Common myeloid progenitor, CD34-positive (primary cell): ENCODE data around the gene MTSS2. TPM values are rescaled to one million over a fixed set of nuclear protein-coding genes. Genes with fewer than 3 reads are reported as not detected.

ENCODE experiments used
- CTCF ChIA-PET: fragments of 350-600 bp; sonication (Branson Sonifier 250); formaldehyde crosslinking; loops from one replicate; lab custom pipeline; 2021; ENCODE audit warnings: antibody characterized with exemption; lab: Charles Lee
- POLR2A ChIA-PET: fragments of 350-600 bp; sonication (Branson Sonifier 250); formaldehyde crosslinking; loops from one replicate; lab custom pipeline; 2021; ENCODE audit warnings: antibody characterized with exemption; lab: Charles Lee
- DNase-seq, 3 donors: peaks; one replicate each; pipeline versions ENCODE4 v3.0.0 to v3.0.0-alpha.2; 2013
- H3K27ac ChIP-seq, 2 experiments: 1 replicate in 1 of 2; 2 replicates in 1 of 2; pipeline ENCODE4 v1.7.0; 2013; ENCODE audit warnings: inconsistent platforms in 2 of 2, low read length in 2 of 2, mild to moderate bottlenecking in 2 of 2, low read depth in 1 of 2, moderate library complexity in 1 of 2; ENCODE audit not compliant: severe bottlenecking in 2 of 2, insufficient read depth in 1 of 2, poor library complexity in 1 of 2
- H3K27me3 ChIP-seq, 5 experiments: replicated peaks in 2 of 5; 1 replicate in 3 of 5; 2 replicates in 2 of 5; pipeline versions ENCODE4 v1.6.1 to v1.7.0; 2013; ENCODE audit warnings: low read length in 4 of 5, mild to moderate bottlenecking in 2 of 5, moderate library complexity in 2 of 5, inconsistent platforms in 1 of 5; ENCODE audit not compliant: insufficient read depth in 5 of 5, control insufficient read depth in 4 of 5
- H3K36me3 ChIP-seq, 4 experiments: 1 replicate in 2 of 4; 2 replicates in 2 of 4; pipeline versions ENCODE4 v1.6.1 to v1.7.0; 2013; ENCODE audit warnings: low read length in 3 of 4, control low read depth in 1 of 4, mild to moderate bottlenecking in 1 of 4; ENCODE audit not compliant: control insufficient read depth in 4 of 4, insufficient read depth in 4 of 4
- H3K4me1 ChIP-seq, 4 experiments: 1 replicate in 3 of 4; 2 replicates in 1 of 4; pipeline versions ENCODE4 v1.6.1 to v1.7.1; 2013; ENCODE audit warnings: low read length in 3 of 4, mild to moderate bottlenecking in 3 of 4, control low read depth in 1 of 4, inconsistent platforms in 1 of 4, moderate library complexity in 1 of 4; ENCODE audit not compliant: control insufficient read depth in 4 of 4, insufficient read depth in 4 of 4; ENCODE audit errors: control extremely low read depth in 1 of 4
- H3K4me3 ChIP-seq, 7 experiments: 1 replicate in 4 of 7; 2 replicates in 3 of 7; pipeline versions ENCODE4 v1.5.1 to v1.7.0; 2013; ENCODE audit warnings: mild to moderate bottlenecking in 7 of 7, low read length in 6 of 7, moderate library complexity in 6 of 7, inconsistent platforms in 2 of 7, low read depth in 2 of 7, control low read depth in 1 of 7; ENCODE audit not compliant: insufficient read depth in 4 of 7, control insufficient read depth in 1 of 7; ENCODE audit errors: extremely low read depth in 1 of 7
- H3K9me3 ChIP-seq, 5 experiments: 1 replicate in 4 of 5; 2 replicates in 1 of 5; pipeline versions ENCODE4 v1.6.1 to v1.7.1; 2013; ENCODE audit warnings: low read length in 4 of 5, mild to moderate bottlenecking in 2 of 5, inconsistent platforms in 1 of 5, low read depth in 1 of 5, moderate library complexity in 1 of 5; ENCODE audit not compliant: control insufficient read depth in 4 of 5, insufficient read depth in 2 of 5; ENCODE audit errors: control extremely low read depth in 1 of 5
- WGBS: methylation state at CpG from one replicate; pipeline ENCODE4 v1.1.5; 2013; ENCODE audit not compliant: insufficient coverage; 5-methylcytosine and 5-hydroxymethylcytosine counted together
- polyA plus RNA-seq: library from polyadenylated mRNA; unstranded; fragments of 120-200 nt; gene quantifications from one replicate; pipeline ENCODE4 v1.2.1, GENCODE V29; 2013

The MTSS2 gene
- polyA plus RNA-seq, result 18.6 TPM

- Histone ChIP-seq H3K4me1 (peaks cover 0 to 47% (median 34%) of the 10 kb centered on the region in 4 experiments), H3K27me3 (no peaks in the 10 kb centered on the region), H3K27ac (no peak within 1 kb of the TSS), H3K36me3 (peaks cover 0 to 18% (median 4%) of the 10 kb centered on the region in 4 experiments), H3K4me3 (peak within 1 kb of the TSS; percentile 15 to 80 (median 71)), H3K9me3 (no peaks in the 10 kb centered on the region)
- POLR2A ChIA-PET, result interaction anchor here (1.5 kb wide), 1 partner anchor 10 kb away, joined by 3 read pairs; no protein-coding TSS in a partner anchor
- CTCF ChIA-PET, result interaction anchor here (1.9 kb wide), 1 partner anchor 85 kb away, joined by 15 read pairs; no protein-coding TSS in a partner anchor
- under 1% methylated on average over 60 of the region's 72 CpGs for WGBS
- DNase-seq, result peak; percentile 65 to 86 (median 79)
Measured at GRCh38 chr16:70685938-70686375, at the start of gene MTSS2. Gene MTSS2, minus strand, starts transcription at chr16:70686053. Its CDS starts 262 bp downstream, at chr16:70685791.

- WGBS, result 91% methylated on average over 13 of the region's 13 CpGs
- ChIA-PET CTCF (interaction anchor here (1.0 to 1.6 kb wide), 5 partner anchors 9 to 40 kb away, joined by 3 to 4 read pairs (median 4); no protein-coding TSS in a partner anchor), POLR2A (interaction anchor here (0.5 to 0.6 kb wide), 3 partner anchors 32 to 302 kb away, joined by 3 to 6 read pairs (median 4); no protein-coding TSS in a partner anchor)
- no peak overlapping the region for H3K4me3 ChIP-seq
- H3K36me3 ChIP-seq, result peaks cover 0 to 49% (median 14%) of the 10 kb centered on the region in 4 experiments
- no peak for DNase-seq
- H3K27me3 ChIP-seq, result no peaks in the 10 kb centered on the region
- H3K27ac ChIP-seq, result no peak overlapping the region
- no peaks in the 10 kb centered on the region for H3K9me3 ChIP-seq
- peaks cover 0 to 39% (median 34%) of the 10 kb centered on the region in 4 experiments for H3K4me1 ChIP-seq
Measured at GRCh38 chr16:70735141-70735979, 49.5 kb upstream of the MTSS2 start.

- 94% methylated on average over 4 of the region's 4 CpGs for WGBS
- H3K36me3 ChIP-seq, result peaks cover 0 to 51% (median 14%) of the 10 kb centered on the region in 4 experiments
- no peaks in the 10 kb centered on the region for H3K9me3 ChIP-seq
- DNase-seq, result no peak
- POLR2A ChIA-PET, result interaction anchor here (0.5 to 0.6 kb wide), 2 partner anchors 54 to 301 kb away, joined by 4 to 6 read pairs; no protein-coding TSS in a partner anchor
- H3K27me3 ChIP-seq, result no peaks in the 10 kb centered on the region
- peaks cover 0 to 35% (median 32%) of the 10 kb centered on the region in 4 experiments for H3K4me1 ChIP-seq
- no peak overlapping the region for H3K4me3 ChIP-seq
- no peak overlapping the region for H3K27ac ChIP-seq
- CTCF ChIA-PET, result interaction anchor here (0.7 to 1.6 kb wide), 8 partner anchors 9 to 206 kb away, joined by 3 to 4 read pairs (median 3); no protein-coding TSS in a partner anchor
Measured at GRCh38 chr16:70734522-70735095, 48.8 kb upstream of the MTSS2 start.

GRCh38 chr16:70730944-70731343 lies 45.1 kb upstream of the MTSS2 start:
- CTCF ChIA-PET, result no interaction called here

GRCh38 chr16:70730031-70730430 lies 44.2 kb upstream of the MTSS2 start:
- WGBS, result 95% methylated on average over 7 of the region's 7 CpGs
- no peak overlapping the region for H3K27ac ChIP-seq
- DNase-seq, result no peak
- H3K9me3 ChIP-seq, result no peaks in the 10 kb centered on the region
- peaks cover 0 to 12% (median 10%) of the 10 kb centered on the region in 4 experiments for H3K4me1 ChIP-seq
- ChIA-PET CTCF (interaction anchor here (0.8 to 2.4 kb wide), 3 partner anchors 32 to 48 kb away, joined by 3 to 11 read pairs (median 3); no protein-coding TSS in a partner anchor), POLR2A (no interaction called here)
- peaks cover 0 to 70% (median 18%) of the 10 kb centered on the region in 4 experiments for H3K36me3 ChIP-seq
- no peak overlapping the region for H3K4me3 ChIP-seq
- H3K27me3 ChIP-seq, result no peaks in the 10 kb centered on the region

More at GRCh38 chr16:70730944-70731343, 45.1 kb upstream of the MTSS2 start:
- POLR2A ChIA-PET, result no interaction called here
- Histone ChIP-seq H3K4me1 (peaks cover 0 to 12% (median 10%) of the 10 kb centered on the region in 4 experiments), H3K27ac (no peak overlapping the region), H3K27me3 (no peaks in the 10 kb centered on the region), H3K36me3 (peaks cover 0 to 71% (median 20%) of the 10 kb centered on the region in 4 experiments), H3K4me3 (no peak overlapping the region), H3K9me3 (no peaks in the 10 kb centered on the region)
- WGBS, result 100% methylated on average over 3 of the region's 3 CpGs
- no peak for DNase-seq

- DNase-seq, result no peak
- Histone ChIP-seq H3K4me1 (peaks cover 0 to 12% (median 10%) of the 10 kb centered on the region in 4 experiments), H3K27ac (no peak overlapping the region), H3K4me3 (no peak overlapping the region), H3K27me3 (no peaks in the 10 kb centered on the region), H3K9me3 (no peaks in the 10 kb centered on the region), H3K36me3 (peaks cover 0 to 73% (median 18%) of the 10 kb centered on the region in 4 experiments)
- WGBS, result 98% methylated on average over 8 of the region's 8 CpGs
- ChIA-PET POLR2A (no interaction called here), CTCF (interaction anchor here (1.2 to 2.4 kb wide), 5 partner anchors 9 to 47 kb away, joined by 3 to 11 read pairs (median 7); no protein-coding TSS in a partner anchor)
Measured at GRCh38 chr16:70729292-70729691, 43.4 kb upstream of the MTSS2 start.
